K562 (cell line): ENCODE results near the gene OVOL3. TPM values are rescaled to one million over a fixed set of nuclear protein-coding genes. Genes with fewer than 3 reads are reported as not detected.

Experiments used
- ATAC-seq: fragments of 200-7000 bp; cut with Tn5 transposase; 3 replicates; pipeline ENCODE4 v1.9.1; 2020; ENCODE audit warnings: moderate library complexity
- BruUV-seq: library from RNA; stranded (reverse); fragments of 400-500 nt; replicated peaks from 2 replicates; lab custom pipeline; 2021; lab: Mats Ljungman, UMichigan
- CTCF ChIA-PET: fragments of 300-600 bp; formaldehyde crosslinking; extraction: SDS; loops from one replicate; lab custom pipeline; 2021; ENCODE audit warnings: low intra/inter-chr PET ratio; lab: Yijun Ruan, JAX
- POLR2A ChIA-PET: fragments of 300-600, 350-650 bp; sonication (Branson Sonifier 250); formaldehyde crosslinking; extraction: SDS; loops from one replicate; lab custom pipeline; 2021; ENCODE audit warnings: antibody characterized with exemption, inconsistent platforms; lab: Yijun Ruan, JAX
- DNase-seq, 4 experiments: peaks; one replicate each; pipeline versions ENCODE4 v3.0.0 to v3.0.0-alpha.2; 2011 to 2018; ENCODE audit warnings: low spot score in 3 of 4, mixed read lengths in 3 of 4; ENCODE audit errors: extremely low read depth in 1 of 4
- FAIRE-seq: peaks from 2 replicates; lab custom pipeline; 2011; peaks lifted over from hg19 to GRCh38; lab: Jason Lieb, UNC
- H2AFZ ChIP-seq: 2 replicates; pipeline ENCODE4 v1.6.0; 2011; ENCODE audit warnings: low read depth, low read length, control low read depth, inconsistent platforms
- H3K27ac ChIP-seq: fragments of 200-600 bp; 3 replicates; pipeline ENCODE4 v1.8.0; 2011; ENCODE audit warnings: low read depth, mild to moderate bottlenecking, control low read depth, inconsistent platforms, low read length, moderate library complexity, mixed read lengths; ENCODE audit errors: extremely low read depth
- H3K27me3 ChIP-seq, 2 experiments: fragments of 300-600 bp in 1 of 2; 2 replicates in 1 of 2; 3 replicates in 1 of 2; pipeline versions ENCODE4 v1.6.0 to v1.8.0; 2011; ENCODE audit warnings: inconsistent platforms in 2 of 2, low read length in 2 of 2, mild to moderate bottlenecking in 1 of 2, mixed read lengths in 1 of 2, moderate library complexity in 1 of 2; ENCODE audit not compliant: control insufficient read depth in 2 of 2, insufficient read depth in 2 of 2
- H3K36me3 ChIP-seq: fragments of 300-600 bp; 3 replicates; pipeline ENCODE4 v1.8.0; 2011; ENCODE audit warnings: mild to moderate bottlenecking, low read length, inconsistent platforms; ENCODE audit not compliant: control insufficient read depth, insufficient read depth
- H3K4me1 ChIP-seq, 2 experiments: fragments of 200-600 bp in 1 of 2; replicated peaks in 1 of 2; 2 replicates in 1 of 2; 3 replicates in 1 of 2; pipeline versions ENCODE4 v1.5.1 to v1.8.0; 2011; ENCODE audit warnings: inconsistent platforms in 2 of 2, low read length in 2 of 2, mild to moderate bottlenecking in 1 of 2, mixed read lengths in 1 of 2, moderate library complexity in 1 of 2; ENCODE audit not compliant: control insufficient read depth in 2 of 2, insufficient read depth in 2 of 2
- H3K4me2 ChIP-seq: 2 replicates; pipeline ENCODE4 v1.6.1; 2011; ENCODE audit warnings: low read length, control low read depth, inconsistent platforms, mixed read lengths; ENCODE audit not compliant: insufficient read depth
- H3K4me3 ChIP-seq: fragments of 200-600 bp; sonication (generic), shearing (Covaris generic); 2 replicates; pipeline ENCODE4 v1.5.1; 2016; ENCODE audit warnings: control low read depth, inconsistent platforms
- H3K79me2 ChIP-seq: fragments of 200-600 bp; 3 replicates; pipeline ENCODE4 v1.8.0; 2011; ENCODE audit warnings: low read length, inconsistent platforms; ENCODE audit not compliant: control insufficient read depth, insufficient read depth
- H3K9ac ChIP-seq, 2 experiments: 2 replicates each; pipeline versions ENCODE4 v1.6.0 to v1.6.1; 2011; ENCODE audit warnings: low read depth in 2 of 2, low read length in 2 of 2, control low read depth in 1 of 2, inconsistent platforms in 1 of 2, mild to moderate bottlenecking in 1 of 2, mixed read lengths in 1 of 2; ENCODE audit not compliant: insufficient read depth in 1 of 2
- H3K9me1 ChIP-seq: one replicate; pipeline ENCODE4 v1.6.0; 2011; ENCODE audit warnings: inconsistent platforms, mild to moderate bottlenecking, low read length, moderate library complexity; ENCODE audit not compliant: control insufficient read depth, insufficient read depth
- H3K9me3 ChIP-seq: replicated peaks from 2 replicates; pipeline ENCODE4 v1.5.1; 2011; ENCODE audit warnings: low read depth, low read length, inconsistent platforms; ENCODE audit not compliant: control insufficient read depth, insufficient read depth
- H4K20me1 ChIP-seq: replicated peaks from 2 replicates; pipeline ENCODE4 v1.6.1; 2011; ENCODE audit warnings: low read length, inconsistent platforms, mixed read lengths; ENCODE audit not compliant: control insufficient read depth, insufficient read depth
- BRD9 ChIP-seq: fragments of 450-650 bp; IDR thresholded peaks from 2 replicates; pipeline ENCODE4 v1.6.1; 2018; ENCODE audit warnings: low read depth; ENCODE audit not compliant: partially characterized antibody
- CCNT2 ChIP-seq: IDR thresholded peaks from 2 replicates; pipeline ENCODE4 v1.6.1; 2011; ENCODE audit warnings: borderline replicate concordance, low read depth, mild to moderate bottlenecking, moderate library complexity, mixed read lengths, low read length; ENCODE audit not compliant: insufficient read length; ENCODE audit errors: extremely low read depth
- JUNB ChIP-seq: fragments of 450-650 bp; formaldehyde crosslinking; conservative IDR thresholded peaks from 2 replicates; pipeline ENCODE4 v1.4.0; 2020; ENCODE audit warnings: mild to moderate bottlenecking
- MIER1 ChIP-seq: fragments of 450-650 bp; IDR thresholded peaks from 2 replicates; pipeline ENCODE4 v1.6.1; 2016; ENCODE audit warnings: antibody characterized with exemption, mild to moderate bottlenecking, low read depth
- NEUROD1 ChIP-seq: fragments of 150-350 bp; IDR thresholded peaks from 2 replicates; pipeline ENCODE4 v1.6.1; 2014; ENCODE audit warnings: borderline replicate concordance, low read length, low read depth; ENCODE audit not compliant: partially characterized antibody
- OTX1 ChIP-seq: fragments of 450-650 bp; formaldehyde crosslinking; IDR thresholded peaks from 2 replicates; pipeline ENCODE4 v1.4.0; 2022; ENCODE audit warnings: mild to moderate bottlenecking
- RBFOX2 ChIP-seq: fragments of 200-400 bp; formaldehyde crosslinking; IDR thresholded peaks from 2 replicates; pipeline ENCODE4 v1.6.1; 2017; ENCODE audit warnings: low read depth, mild to moderate bottlenecking, low read length, moderate library complexity
- SRF ChIP-seq, 2 experiments: fragments of 250-450, 450-650 bp in 1 of 2; sonication (Bioruptor Pico) in 1 of 2; sonication (generic) in 1 of 2; formaldehyde crosslinking; IDR thresholded peaks; 2 replicates each; pipeline versions ENCODE4 v1.5.0 to v1.5.1; 2020 to 2022; ENCODE audit warnings: mild to moderate bottlenecking in 1 of 2, missing genetic modification reagents in 1 of 2
- ZFPM2 ChIP-seq: fragments of 250-450 bp; sonication (Bioruptor Pico); IDR thresholded peaks from 2 replicates; pipeline ENCODE4 v1.5.1; 2022; ENCODE audit warnings: mild to moderate bottlenecking
- ZNF274 ChIP-seq: IDR thresholded peaks from 2 replicates; pipeline ENCODE4 v1.6.1; 2011; ENCODE audit warnings: low read depth, mild to moderate bottlenecking, low read length, moderate library complexity, borderline replicate concordance
- WGBS: fragments of 100-300 bp; shearing (Covaris generic); methylation state at CpG from one replicate; pipeline ENCODE4 v1.1.6; 2016; ENCODE audit warnings: low coverage, mixed read lengths; ENCODE audit not compliant: insufficient coverage; ENCODE audit errors: missing lambda C conversion rate; 5-methylcytosine and 5-hydroxymethylcytosine counted together
- in situ Hi-C: fragments of 300-500 bp; cut with MboI; formaldehyde crosslinking; loops from 4 replicates; pipeline ENCODE4 v1.15.0; 2018; ENCODE audit warnings: inconsistent platforms, mixed read lengths
- intact Hi-C: fragments of 100-400 bp; cut with micrococcal nuclease; formaldehyde crosslinking; loops from 2 replicates; pipeline ENCODE4 v1.14.2; 2022
- polyA plus RNA-seq, 8 experiments: library from polyadenylated mRNA; depleted of rRNA in 4 of 8; stranded (reverse) in 5 of 8; unstranded in 3 of 8; fragments of >200 nt; fragmentation: Nextera tagmentation in 2 of 8; fragmentation: Illumina TruSeq in 1 of 8; extraction: Ambion mirVana in 2 of 8; extraction: Trizol in 1 of 8; gene quantifications; 2 replicates each; pipeline versions ENCODE4 v1.2.1 to v1.2.3, GENCODE V29; 2011 to 2014; ENCODE audit warnings: inconsistent platforms in 1 of 8, missing spikeins in 1 of 8
- total RNA-seq, 7 experiments: library from RNA; depleted of rRNA in 6 of 7; stranded (reverse); fragments of >200 nt in 6 of 7; fragmentation: Illumina TruSeq in 2 of 7; extraction: Trizol in 2 of 7; gene quantifications; 2 replicates each; pipeline versions ENCODE4 v1.2.1 to v1.2.3, GENCODE V29; 2011 to 2021; ENCODE audit warnings: low replicate concordance in 1 of 7
- TF ChIP-seq, protein P1 (sequence below): IDR thresholded peaks from 2 replicates; pipeline ENCODE4 v1.6.1; 2012; ENCODE audit warnings: low read depth, low read length, improper control_type of control experiment, borderline replicate concordance
- TF ChIP-seq, protein P2 (sequence below): fragments of 450-650 bp; IDR thresholded peaks from 2 replicates; pipeline ENCODE4 v1.6.1; 2018; ENCODE audit not compliant: partially characterized antibody
- TF ChIP-seq, protein P3 (sequence below), 2 experiments: fragments of 450-650 bp in 1 of 2; sonication (generic) in 1 of 2; formaldehyde crosslinking in 1 of 2; IDR thresholded peaks in 1 of 2; conservative IDR thresholded peaks in 1 of 2; 2 replicates each; pipeline versions ENCODE4 v1.6.1 to v1.8.1; 2016 to 2023; ENCODE audit warnings: mild to moderate bottlenecking in 2 of 2, moderate library complexity in 2 of 2, inconsistent platforms in 1 of 2, missing genetic modification reagents in 1 of 2

The OVOL3 gene
- total and polyA plus RNA-seq, 9 of the 15 experiments (the other 6 are each of a cell fraction or from before 2014, with no cell fraction given): not detected

DNA sequence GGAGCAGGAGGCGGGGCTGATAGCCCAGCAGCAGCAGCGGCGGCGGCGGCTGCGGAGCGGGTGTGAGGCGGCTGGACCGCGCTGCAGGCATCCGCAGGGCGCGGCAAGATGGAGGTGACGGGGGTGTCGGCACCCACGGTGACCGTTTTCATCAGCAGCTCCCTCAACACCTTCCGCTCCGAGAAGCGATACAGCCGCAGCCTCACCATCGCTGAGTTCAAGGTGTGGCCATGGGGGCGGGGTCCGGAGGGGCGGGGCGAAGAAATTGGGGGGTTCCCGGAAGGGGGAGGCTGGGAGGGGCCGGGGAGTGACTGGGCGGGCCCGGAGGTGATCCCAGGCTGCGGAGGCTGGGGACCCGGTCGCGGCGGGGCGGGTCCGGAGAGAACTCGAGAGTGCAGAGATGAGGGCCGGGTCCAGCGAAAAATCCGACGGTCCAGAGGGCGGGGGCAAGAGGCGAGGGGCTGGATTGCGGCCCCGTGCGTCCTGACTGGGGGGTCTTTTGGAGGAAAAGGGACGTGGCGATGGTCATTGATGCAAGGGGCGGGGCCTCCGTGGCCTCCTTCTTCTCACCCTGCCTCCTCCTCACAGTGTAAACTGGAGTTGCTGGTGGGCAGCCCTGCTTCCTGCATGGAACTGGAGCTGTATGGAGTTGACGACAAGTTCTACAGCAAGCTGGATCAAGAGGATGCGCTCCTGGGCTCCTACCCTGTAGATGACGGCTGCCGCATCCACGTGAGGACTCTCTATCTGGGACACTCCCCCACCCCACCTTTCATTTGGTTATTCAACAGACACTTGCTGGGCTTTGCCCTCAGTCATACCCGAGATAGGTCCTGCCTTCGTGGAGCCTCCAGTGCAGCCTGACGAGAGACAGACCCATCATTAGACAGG is 4.8 kb downstream of the OVOL3 start, which contains the start of gene TBCB:
TBCB (plus strand) TSS at position 16 of the 891 bp plus-strand sequence; CDS start at position 109, 93 bp downstream.
- H3K9ac ChIP-seq: peak within 1 kb of the TSS; percentile 73 to 91
- POLR2A ChIA-PET: interaction anchor here (0.6 to 1.5 kb wide), 7 partner anchors 10 to 102 kb away, joined by 3 to 6 read pairs (median 3); partner anchors contain the start of gene ALKBH6
- peak within 1 kb of the TSS; percentile 74 for H3K27ac ChIP-seq
- 3% methylated on average over 30 of the region's 59 CpGs for WGBS
- H3K9me3 ChIP-seq: no peaks in the 10 kb centered on the region
- DNase-seq (peak; percentile 82 to 94 (median 92)), FAIRE-seq (no peak), ATAC-seq (peak; percentile 68)
- intact Hi-C loops (loop anchor here (1.0 to 10.0 kb wide), 3 partner anchors 23 to 121 kb away; partner anchors contain the start of gene SDHAF1), in situ Hi-C loops (no loop called here)
- no peaks in the 10 kb centered on the region for H3K9me1 ChIP-seq
- peak within 1 kb of the TSS; percentile 97 for H2AFZ ChIP-seq
- peaks cover 14% of the 10 kb centered on the region for H3K79me2 ChIP-seq
- H3K36me3 ChIP-seq: peaks cover 24% of the 10 kb centered on the region; the same call in 2 of the 3 replicates
- H3K4me2 ChIP-seq: peak within 1 kb of the TSS; percentile 96
- H3K27me3 ChIP-seq: no peaks in the 10 kb centered on the region
- CTCF ChIA-PET: no interaction called here
- peak within 1 kb of the TSS; percentile 62 for H3K4me3 ChIP-seq
- peaks cover 5 to 42% of the 10 kb centered on the region in 2 experiments; a peak in 3 of 5 replicates for H3K4me1 ChIP-seq
- TSS peak; percentile 60 for BruUV-seq
- H4K20me1 ChIP-seq: no peaks in the 10 kb centered on the region; the same call in 1 of the 2 replicates
- TF ChIP-seq MIER1 (no peak), OTX1 (no peak), ZFPM2 (CRISPR knock-in tag) (no peak), JUNB (CRISPR knock-in tag) (no peak), ZNF274 (no peak), SRF (CRISPR knock-in tag; IDR thresholded peaks at IDR 0.05) (0 out of 4 replicates have a peak, but pooled peaks of 1 of the 2 experiments have one; percentile 17), NEUROD1 (peak; percentile 5), BRD9 (no peak), RBFOX2 (peak; percentile 76), CCNT2 (peak; percentile 4)
- TF ChIP-seq, protein P1, sequence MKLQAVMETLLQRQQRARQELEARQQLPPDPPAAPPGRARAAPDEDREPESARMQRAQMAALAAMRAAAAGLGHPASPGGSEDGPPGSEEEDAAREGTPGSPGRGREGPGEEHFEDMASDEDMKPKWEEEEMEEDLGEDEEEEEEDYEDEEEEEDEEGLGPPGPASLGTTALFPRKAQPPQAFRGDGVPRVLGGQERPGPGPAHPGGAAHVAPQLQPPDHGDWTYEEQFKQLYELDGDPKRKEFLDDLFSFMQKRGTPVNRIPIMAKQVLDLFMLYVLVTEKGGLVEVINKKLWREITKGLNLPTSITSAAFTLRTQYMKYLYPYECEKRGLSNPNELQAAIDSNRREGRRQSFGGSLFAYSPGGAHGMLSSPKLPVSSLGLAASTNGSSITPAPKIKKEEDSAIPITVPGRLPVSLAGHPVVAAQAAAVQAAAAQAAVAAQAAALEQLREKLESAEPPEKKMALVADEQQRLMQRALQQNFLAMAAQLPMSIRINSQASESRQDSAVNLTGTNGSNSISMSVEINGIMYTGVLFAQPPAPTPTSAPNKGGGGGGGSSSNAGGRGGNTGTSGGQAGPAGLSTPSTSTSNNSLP: no peak
- TF ChIP-seq, protein P2, sequence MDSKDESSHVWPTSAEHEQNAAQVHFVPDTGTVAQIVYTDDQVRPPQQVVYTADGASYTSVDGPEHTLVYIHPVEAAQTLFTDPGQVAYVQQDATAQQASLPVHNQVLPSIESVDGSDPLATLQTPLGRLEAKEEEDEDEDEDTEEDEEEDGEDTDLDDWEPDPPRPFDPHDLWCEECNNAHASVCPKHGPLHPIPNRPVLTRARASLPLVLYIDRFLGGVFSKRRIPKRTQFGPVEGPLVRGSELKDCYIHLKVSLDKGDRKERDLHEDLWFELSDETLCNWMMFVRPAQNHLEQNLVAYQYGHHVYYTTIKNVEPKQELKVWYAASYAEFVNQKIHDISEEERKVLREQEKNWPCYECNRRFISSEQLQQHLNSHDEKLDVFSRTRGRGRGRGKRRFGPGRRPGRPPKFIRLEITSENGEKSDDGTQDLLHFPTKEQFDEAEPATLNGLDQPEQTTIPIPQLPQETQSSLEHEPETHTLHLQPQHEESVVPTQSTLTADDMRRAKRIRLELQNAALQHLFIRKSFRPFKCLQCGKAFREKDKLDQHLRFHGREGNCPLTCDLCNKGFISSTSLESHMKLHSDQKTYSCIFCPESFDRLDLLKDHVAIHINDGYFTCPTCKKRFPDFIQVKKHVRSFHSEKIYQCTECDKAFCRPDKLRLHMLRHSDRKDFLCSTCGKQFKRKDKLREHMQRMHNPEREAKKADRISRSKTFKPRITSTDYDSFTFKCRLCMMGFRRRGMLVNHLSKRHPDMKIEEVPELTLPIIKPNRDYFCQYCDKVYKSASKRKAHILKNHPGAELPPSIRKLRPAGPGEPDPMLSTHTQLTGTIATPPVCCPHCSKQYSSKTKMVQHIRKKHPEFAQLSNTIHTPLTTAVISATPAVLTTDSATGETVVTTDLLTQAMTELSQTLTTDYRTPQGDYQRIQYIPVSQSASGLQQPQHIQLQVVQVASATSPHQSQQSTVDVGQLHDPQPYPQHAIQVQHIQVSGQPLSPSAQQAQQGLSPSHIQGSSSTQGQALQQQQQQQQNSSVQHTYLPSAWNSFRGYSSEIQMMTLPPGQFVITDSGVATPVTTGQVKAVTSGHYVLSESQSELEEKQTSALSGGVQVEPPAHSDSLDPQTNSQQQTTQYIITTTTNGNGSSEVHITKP: peak; percentile 37
- TF ChIP-seq, protein P3, sequence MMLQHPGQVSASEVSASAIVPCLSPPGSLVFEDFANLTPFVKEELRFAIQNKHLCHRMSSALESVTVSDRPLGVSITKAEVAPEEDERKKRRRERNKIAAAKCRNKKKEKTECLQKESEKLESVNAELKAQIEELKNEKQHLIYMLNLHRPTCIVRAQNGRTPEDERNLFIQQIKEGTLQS (IDR thresholded peaks at IDR 0.05): no peak
- TF ChIP-seq, protein P3 (CRISPR knock-in tag; conservative IDR thresholded peaks at IDR 0.05): no peak
